22Rv1 (cell line): ENCODE results near the gene IMPG1.

Experiments used
- CTCF ChIP-seq: fragments of 450-650 bp; IDR thresholded peaks from 2 replicates; pipeline ENCODE4 v1.5.1; 2017; ENCODE audit warnings: mild to moderate bottlenecking
- ZFX ChIP-seq: fragments of 450-650 bp; IDR thresholded peaks from 2 replicates; pipeline ENCODE4 v1.6.1; 2017; ENCODE audit warnings: antibody characterized with exemption, borderline replicate concordance

- TF ChIP-seq CTCF (no peak), ZFX (no peak)
These were observed 28.8 kb downstream of the IMPG1 start for GRCh38 chr6:76043690-76044089.
